Gastrocnemius medialis (tissue), 4 donors: ENCODE measurements around the gene LMOD2.

Source experiments
- CTCF ChIP-seq, 5 experiments: fragments of 450-650 bp in 3 of 5; fragments of 200-600 bp in 2 of 5; sonication (generic) in 2 of 5; IDR thresholded peaks in 4 of 5; conservative IDR thresholded peaks in 1 of 5; 1 replicate in 4 of 5; 2 replicates in 1 of 5; pipeline ENCODE4 v1.5.1; 2016 to 2019; ENCODE audit warnings: antibody characterized with exemption in 5 of 5, mild to moderate bottlenecking in 3 of 5, moderate library complexity in 3 of 5
- POLR2A ChIP-seq, 2 donors: fragments of 450-650 bp; IDR thresholded peaks; one replicate each; pipeline ENCODE4 v1.6.1; 2017; ENCODE audit warnings: antibody characterized with exemption in 2 of 2, mild to moderate bottlenecking in 2 of 2, moderate library complexity in 2 of 2

GRCh38 chr7:123627851-123628250 is 27.8 kb upstream of the LMOD2 start:
- TF ChIP-seq CTCF (IDR thresholded peaks at IDR 0.05 in 4 of 5, conservative IDR thresholded peaks at IDR 0.05 in 1 of 5) (no peak), POLR2A (IDR thresholded peaks at IDR 0.05) (no peak)
